ENCODE results near the gene KCNJ6. TPM values are rescaled to one million over a fixed set of nuclear protein-coding genes. Genes with fewer than 3 reads are reported as not detected.

KCNJ6 gene
- polyA plus RNA-seq, 3 donors from 2014 or later, result not detected

DNA sequence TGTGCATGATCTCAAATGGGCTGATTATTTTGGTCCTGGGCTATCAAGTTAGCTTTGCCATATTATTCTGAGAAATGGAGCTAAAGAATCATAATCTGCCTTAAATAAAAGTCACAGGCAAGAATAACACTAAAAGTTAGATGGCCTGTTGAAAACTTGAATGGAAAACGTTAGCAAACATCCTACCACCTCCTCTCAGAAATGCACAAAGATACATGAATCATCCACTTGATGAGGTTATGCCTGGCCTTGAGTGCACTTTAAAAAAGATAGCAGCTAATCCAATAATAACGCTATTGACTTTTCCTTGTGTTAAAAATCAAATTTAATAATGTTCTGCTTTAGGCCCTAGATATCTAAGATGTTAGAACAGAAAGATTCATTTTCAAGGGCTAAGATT lies 108.0 kb downstream of the KCNJ6 start:
- no peak for DNase-seq
- H3K27ac Mint-ChIP-seq, result no peak overlapping the region
- peaks cover 0 to 4% (median 3%) of the 10 kb centered on the region in 3 donors for H3K36me3 Mint-ChIP-seq
- no peaks in the 10 kb centered on the region for H3K4me1 Mint-ChIP-seq
- H3K9me3 Mint-ChIP-seq, result peaks cover 0 to 17% (median 8%) of the 10 kb centered on the region in 6 donors
- no peak overlapping the region for H3K4me3 Mint-ChIP-seq
- H3K27me3 Mint-ChIP-seq (ENCODE audit: low read depth in 3 of 3), result peaks cover 0 to 15% (median 0%) of the 10 kb centered on the region in 3 donors

DNA sequence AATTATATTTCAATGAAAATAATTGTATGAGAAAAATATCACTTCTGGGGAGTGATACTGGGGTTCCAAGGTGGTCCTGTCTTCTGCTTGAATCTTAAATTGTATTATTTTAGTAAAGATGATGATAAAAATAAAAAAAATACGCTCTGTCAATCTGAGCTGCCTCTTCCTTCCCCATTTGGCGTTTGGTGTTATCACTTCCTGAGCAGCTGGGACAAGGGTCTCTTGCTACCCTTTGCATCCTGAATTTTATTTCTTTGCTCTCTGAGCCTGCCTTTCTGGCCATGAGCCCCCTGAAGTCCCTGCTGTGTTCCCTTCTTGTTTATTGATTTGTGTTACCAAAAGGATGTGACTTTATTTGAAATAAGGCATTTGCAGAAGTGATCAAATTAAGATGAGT lies 111.0 kb downstream of the KCNJ6 start:
- Mint-ChIP-seq H3K36me3 (peaks cover 0 to 4% (median 3%) of the 10 kb centered on the region in 3 donors), H3K4me1 (no peaks in the 10 kb centered on the region), H3K27ac (no peak overlapping the region), H3K4me3 (no peak overlapping the region), H3K27me3 (ENCODE audit: low read depth in 3 of 3) (peaks cover 0 to 12% (median 2%) of the 10 kb centered on the region in 3 donors), H3K9me3 (peaks cover 0 to 4% (median 0%) of the 10 kb centered on the region in 6 donors)
- DNase-seq, result no peak

DNA sequence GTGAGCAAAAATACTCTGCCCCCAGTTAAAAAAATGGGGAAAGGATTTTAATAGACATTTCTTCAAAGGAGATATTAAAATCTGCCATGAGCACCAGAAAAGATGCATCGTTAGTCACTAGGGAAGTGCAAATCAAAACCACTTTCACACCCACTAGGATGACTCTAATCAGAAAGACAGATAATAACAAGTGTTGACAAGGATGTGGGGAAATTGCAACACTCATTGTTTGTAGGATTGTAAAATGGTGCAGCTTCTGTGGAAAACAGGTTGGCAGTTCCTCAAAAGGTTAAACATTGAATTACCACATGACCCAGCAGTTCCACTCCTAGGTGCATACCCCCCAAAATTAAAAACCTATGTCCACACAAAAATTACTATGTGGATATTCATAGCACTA lies 112.3 kb downstream of the KCNJ6 start:
- Mint-ChIP-seq H3K36me3 (peaks cover 0 to 4% (median 3%) of the 10 kb centered on the region in 3 donors), H3K27ac (no peak overlapping the region), H3K4me3 (no peak overlapping the region)

DNA sequence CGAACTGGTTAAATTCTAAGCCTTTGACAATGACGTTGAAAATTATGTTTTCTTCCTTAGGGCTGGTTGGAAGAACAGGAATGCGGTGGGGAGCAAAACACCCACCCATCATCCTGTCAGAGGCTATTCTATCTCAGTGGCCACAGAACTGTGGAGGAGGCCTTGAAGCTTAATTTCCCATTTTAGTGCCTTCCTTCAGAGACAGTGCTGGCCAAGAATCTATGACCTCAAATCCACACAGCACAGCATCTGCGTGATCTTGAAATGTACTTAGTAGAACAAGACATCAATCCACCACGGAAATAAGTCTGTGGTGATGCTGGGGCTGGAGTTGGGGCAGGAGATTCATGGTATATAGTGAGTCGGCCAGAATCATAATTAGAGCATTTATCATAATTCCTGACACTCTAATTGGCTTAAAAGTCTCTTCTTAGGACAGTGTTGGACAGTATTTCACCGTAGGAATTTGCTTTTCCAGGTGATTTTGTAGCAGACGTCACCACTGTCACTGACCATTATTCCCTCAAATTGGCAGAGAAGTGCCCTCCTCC lies 113.1 kb downstream of the KCNJ6 start:
- peaks cover 0 to 4% (median 3%) of the 10 kb centered on the region in 3 donors for H3K36me3 Mint-ChIP-seq
- H3K27ac Mint-ChIP-seq, result no peak overlapping the region
- no peaks in the 10 kb centered on the region for H3K4me1 Mint-ChIP-seq
- no peak for DNase-seq
- no peak overlapping the region for H3K4me3 Mint-ChIP-seq
- H3K9me3 Mint-ChIP-seq, result peaks cover 0 to 4% (median 0%) of the 10 kb centered on the region in 6 donors
- peaks cover 0 to 11% (median 2%) of the 10 kb centered on the region in 3 donors for H3K27me3 Mint-ChIP-seq (ENCODE audit: low read depth in 3 of 3)

More for the DNA sequence above, 112.3 kb downstream of the KCNJ6 start:
- no peak for DNase-seq
- H3K9me3 Mint-ChIP-seq, result peaks cover 0 to 4% (median 0%) of the 10 kb centered on the region in 6 donors
- H3K27me3 Mint-ChIP-seq (ENCODE audit: low read depth in 3 of 3), result peaks cover 0 to 11% (median 2%) of the 10 kb centered on the region in 3 donors
- no peaks in the 10 kb centered on the region for H3K4me1 Mint-ChIP-seq

- H3K27me3 Mint-ChIP-seq (ENCODE audit: low read depth in 3 of 3), result peaks cover 2 to 11% (median 4%) of the 10 kb centered on the region in 3 donors
- H3K4me1 Mint-ChIP-seq, result no peaks in the 10 kb centered on the region
- H3K36me3 Mint-ChIP-seq, result peaks cover 0 to 4% (median 3%) of the 10 kb centered on the region in 3 donors
- no peak overlapping the region for H3K4me3 Mint-ChIP-seq
- DNase-seq, result no peak
- no peak overlapping the region for H3K27ac Mint-ChIP-seq
- H3K9me3 Mint-ChIP-seq, result peaks cover 0 to 4% (median 0%) of the 10 kb centered on the region in 6 donors
Observed at GRCh38 chr21:37800456-37801061, 115.7 kb downstream of the KCNJ6 start.

- peaks cover 2 to 8% (median 4%) of the 10 kb centered on the region in 3 donors for H3K27me3 Mint-ChIP-seq (ENCODE audit: low read depth in 3 of 3)
- DNase-seq, result no peak
- H3K36me3 Mint-ChIP-seq, result peaks cover 0 to 4% (median 3%) of the 10 kb centered on the region in 3 donors
- no peak overlapping the region for H3K4me3 Mint-ChIP-seq
- no peak overlapping the region for H3K27ac Mint-ChIP-seq
- peaks cover 0 to 4% (median 0%) of the 10 kb centered on the region in 6 donors for H3K9me3 Mint-ChIP-seq
- H3K4me1 Mint-ChIP-seq, result no peaks in the 10 kb centered on the region
Observed at GRCh38 chr21:37800057-37800455, 116.2 kb downstream of the KCNJ6 start.

DNA sequence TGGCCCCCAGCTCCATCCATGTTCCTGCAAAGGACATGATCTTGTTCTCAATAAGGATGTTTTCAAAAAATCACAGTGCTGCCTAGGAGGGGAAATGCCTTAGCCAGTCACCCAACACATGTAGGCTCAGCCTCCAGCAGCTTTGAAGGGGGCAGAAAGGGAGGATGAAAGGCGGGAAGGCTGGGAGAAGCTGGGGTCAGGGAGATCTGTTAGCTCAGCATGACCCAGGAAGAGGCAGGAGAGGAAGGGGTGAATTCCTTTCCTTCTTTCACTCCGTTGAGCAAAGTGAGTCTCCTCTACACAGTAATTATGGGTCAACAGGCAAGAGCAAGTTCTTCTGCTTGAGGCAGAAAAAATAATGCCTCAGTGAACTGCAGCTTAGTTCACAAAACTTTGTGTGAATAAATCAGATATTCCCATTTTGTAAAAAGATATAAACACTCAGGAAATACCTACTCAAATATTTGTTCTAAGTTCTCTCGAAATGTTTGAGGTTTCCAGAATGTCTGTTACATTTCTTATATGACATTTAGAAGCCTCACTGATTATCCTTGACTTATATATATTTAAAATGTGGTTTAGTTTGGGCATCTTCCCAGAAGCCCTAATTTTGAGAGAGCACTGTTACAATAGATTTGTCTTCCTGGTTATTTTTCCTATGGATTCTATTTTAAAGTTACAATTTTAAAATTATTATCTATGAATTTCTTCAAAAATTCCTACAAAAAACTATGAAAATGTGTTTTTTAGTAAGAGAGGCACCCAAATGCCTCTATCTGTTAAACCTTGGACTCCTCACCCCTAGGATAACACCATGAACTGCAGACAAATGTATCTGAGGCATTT lies 116.8 kb downstream of the KCNJ6 start:
- Mint-ChIP-seq H3K27me3 (ENCODE audit: low read depth in 3 of 3) (peaks cover 3 to 6% (median 4%) of the 10 kb centered on the region in 3 donors), H3K4me3 (no peak overlapping the region), H3K4me1 (no peaks in the 10 kb centered on the region), H3K27ac (no peak overlapping the region), H3K36me3 (peaks cover 0 to under 1% (median 0%) of the 10 kb centered on the region in 3 donors), H3K9me3 (peaks cover 0 to under 1% (median 0%) of the 10 kb centered on the region in 6 donors)
- no peak for DNase-seq

DNA sequence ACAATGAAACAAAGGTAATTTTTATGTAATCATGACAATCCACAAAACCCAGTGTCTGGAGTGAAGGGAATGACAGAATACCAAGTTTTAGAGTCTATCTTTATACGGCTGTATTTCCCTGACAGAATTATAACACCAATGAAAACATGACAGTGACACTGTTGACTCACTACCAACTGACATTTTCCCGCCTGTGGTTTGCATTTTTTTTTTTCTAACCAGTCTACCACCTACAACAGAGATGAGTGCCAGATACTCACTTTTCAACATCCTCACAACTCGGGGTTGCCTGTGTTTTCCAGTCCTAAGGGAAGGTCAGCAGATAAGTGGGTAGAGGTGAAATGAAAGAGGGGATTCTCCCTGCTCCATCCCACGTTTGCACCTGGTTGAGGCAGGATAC lies 118.9 kb downstream of the KCNJ6 start:
- Mint-ChIP-seq H3K9me3 (no peaks in the 10 kb centered on the region), H3K4me3 (no peak overlapping the region), H3K4me1 (no peaks in the 10 kb centered on the region), H3K36me3 (no peaks in the 10 kb centered on the region), H3K27me3 (ENCODE audit: low read depth in 3 of 3) (peaks cover 4 to 5% (median 4%) of the 10 kb centered on the region in 3 donors), H3K27ac (no peak overlapping the region)
- DNase-seq, result no peak

DNA sequence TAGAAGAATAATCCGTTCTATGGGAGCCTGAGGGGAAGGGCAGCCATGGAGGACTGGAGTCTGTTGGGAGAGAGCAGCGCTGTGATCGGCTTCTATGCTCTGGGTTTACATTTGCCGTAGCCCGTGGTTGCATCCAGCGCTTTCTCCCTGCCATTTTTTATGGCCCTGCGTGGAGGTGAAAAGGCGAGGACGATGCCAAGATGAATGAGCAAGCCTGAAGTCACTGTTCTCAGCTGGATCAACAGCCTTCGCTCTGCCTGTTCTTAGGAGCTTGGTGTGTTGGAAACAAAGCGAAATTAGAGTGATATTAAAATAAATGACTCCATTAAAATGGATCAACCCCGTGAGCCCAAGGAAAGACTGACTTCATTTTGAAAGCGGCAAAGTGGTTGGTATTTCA lies 120.2 kb downstream of the KCNJ6 start:
- H3K27ac Mint-ChIP-seq, result no peak overlapping the region
- no peaks in the 10 kb centered on the region for H3K4me1 Mint-ChIP-seq
- H3K9me3 Mint-ChIP-seq, result no peaks in the 10 kb centered on the region
- no peak overlapping the region for H3K4me3 Mint-ChIP-seq
- H3K27me3 Mint-ChIP-seq (ENCODE audit: low read depth in 3 of 3), result peaks cover 3 to 4% (median 4%) of the 10 kb centered on the region in 3 donors
- no peak for DNase-seq
- no peaks in the 10 kb centered on the region for H3K36me3 Mint-ChIP-seq

DNA sequence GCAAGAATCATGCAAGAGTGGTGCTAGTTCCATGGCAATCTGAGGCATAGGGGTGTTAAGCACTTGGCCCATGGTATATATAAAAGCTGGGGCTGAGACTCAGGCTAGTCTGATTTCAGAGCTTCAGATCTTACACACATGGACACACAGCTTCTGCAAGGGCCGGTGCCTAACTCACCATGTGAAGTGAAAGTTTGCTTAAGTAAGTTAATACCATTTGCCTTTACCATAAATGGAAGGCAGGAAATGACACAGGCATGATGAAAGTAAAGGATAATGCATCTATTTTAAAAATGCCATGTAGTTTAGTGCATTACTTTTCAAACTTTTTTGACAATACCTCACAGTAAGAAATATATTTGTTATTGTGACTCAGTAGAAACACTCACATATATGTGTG lies 122.6 kb downstream of the KCNJ6 start:
- no peaks in the 10 kb centered on the region for H3K4me1 Mint-ChIP-seq
- peaks cover 0 to 4% (median 2%) of the 10 kb centered on the region in 3 donors for H3K27me3 Mint-ChIP-seq (ENCODE audit: low read depth in 3 of 3)
- no peak overlapping the region for H3K27ac Mint-ChIP-seq
- H3K4me3 Mint-ChIP-seq, result no peak overlapping the region
- no peaks in the 10 kb centered on the region for H3K36me3 Mint-ChIP-seq
- no peak for DNase-seq
- H3K9me3 Mint-ChIP-seq, result no peaks in the 10 kb centered on the region

DNA sequence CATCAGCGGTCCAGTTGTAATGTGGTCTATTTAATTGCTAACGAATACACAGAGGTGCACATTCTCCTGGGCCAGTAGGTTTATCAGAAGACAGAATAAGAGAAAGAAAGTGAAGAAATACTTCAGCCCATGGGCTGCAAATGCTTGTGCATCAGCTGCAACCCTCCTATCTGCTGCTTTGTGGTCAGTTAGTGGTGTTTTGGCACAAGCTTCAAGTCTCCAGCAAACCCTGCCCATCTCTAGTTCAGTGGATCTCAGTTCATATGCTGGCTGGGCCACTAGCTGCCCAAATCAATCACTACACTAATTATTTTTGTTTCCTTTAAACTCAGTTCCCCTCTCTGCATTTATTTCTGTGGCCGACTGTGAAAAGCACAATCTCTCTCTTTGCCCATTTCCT lies 124.2 kb downstream of the KCNJ6 start:
- H3K4me1 Mint-ChIP-seq, result no peaks in the 10 kb centered on the region
- no peaks in the 10 kb centered on the region for H3K36me3 Mint-ChIP-seq
- no peak for DNase-seq
- peaks cover 0 to 4% (median 2%) of the 10 kb centered on the region in 3 donors for H3K27me3 Mint-ChIP-seq (ENCODE audit: low read depth in 3 of 3)
- H3K4me3 Mint-ChIP-seq, result no peak overlapping the region
- no peaks in the 10 kb centered on the region for H3K9me3 Mint-ChIP-seq
- no peak overlapping the region for H3K27ac Mint-ChIP-seq

DNA sequence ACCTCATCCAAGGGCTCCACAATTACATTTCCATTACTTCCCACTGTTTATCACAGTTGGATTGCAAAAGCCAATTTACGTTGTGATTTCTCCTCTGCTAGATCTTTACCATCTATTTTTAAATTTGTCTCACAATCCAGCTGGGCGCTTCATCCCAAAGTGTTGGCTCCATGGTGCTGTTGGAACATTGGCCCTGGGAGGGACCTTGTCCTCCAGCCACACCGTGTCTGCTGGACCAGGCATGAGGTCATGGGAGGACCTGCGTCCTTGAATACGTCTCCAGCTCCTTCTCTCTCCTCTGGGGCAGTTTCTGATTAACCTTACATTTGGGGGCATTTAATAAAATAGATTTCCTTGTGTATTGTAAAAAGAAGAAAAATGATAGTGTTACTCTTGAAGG lies 125.4 kb downstream of the KCNJ6 start:
- Mint-ChIP-seq H3K27me3 (ENCODE audit: low read depth in 3 of 3) (peaks cover 0 to 2% (median 2%) of the 10 kb centered on the region in 3 donors), H3K27ac (no peak overlapping the region), H3K4me3 (no peak overlapping the region), H3K4me1 (no peaks in the 10 kb centered on the region), H3K36me3 (no peaks in the 10 kb centered on the region), H3K9me3 (no peaks in the 10 kb centered on the region)
- DNase-seq, result no peak

DNA sequence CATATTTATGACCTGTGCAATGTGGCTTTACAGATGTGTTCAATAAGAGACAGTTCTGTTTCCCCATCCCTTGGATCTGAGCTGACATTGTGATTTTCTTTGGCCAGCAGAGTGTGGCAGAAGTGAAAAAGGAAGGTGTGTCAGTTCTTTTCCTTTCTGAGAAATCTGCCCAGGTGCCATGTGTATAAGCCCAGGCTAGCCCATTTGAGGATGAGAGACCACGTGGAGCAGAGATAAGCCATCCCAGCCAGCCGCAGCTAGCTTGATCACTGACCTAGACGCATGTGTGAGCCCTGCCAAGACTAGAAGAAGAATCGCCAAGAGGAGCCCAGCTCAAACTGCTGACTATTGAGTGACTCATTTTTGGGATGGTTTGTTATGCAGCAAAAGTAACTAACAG lies 127.8 kb downstream of the KCNJ6 start:
- Mint-ChIP-seq H3K4me3 (no peak overlapping the region), H3K27ac (no peak overlapping the region), H3K4me1 (no peaks in the 10 kb centered on the region), H3K9me3 (no peaks in the 10 kb centered on the region), H3K27me3 (ENCODE audit: low read depth in 3 of 3) (no peaks in the 10 kb centered on the region), H3K36me3 (no peaks in the 10 kb centered on the region)
- DNase-seq, result no peak

DNA sequence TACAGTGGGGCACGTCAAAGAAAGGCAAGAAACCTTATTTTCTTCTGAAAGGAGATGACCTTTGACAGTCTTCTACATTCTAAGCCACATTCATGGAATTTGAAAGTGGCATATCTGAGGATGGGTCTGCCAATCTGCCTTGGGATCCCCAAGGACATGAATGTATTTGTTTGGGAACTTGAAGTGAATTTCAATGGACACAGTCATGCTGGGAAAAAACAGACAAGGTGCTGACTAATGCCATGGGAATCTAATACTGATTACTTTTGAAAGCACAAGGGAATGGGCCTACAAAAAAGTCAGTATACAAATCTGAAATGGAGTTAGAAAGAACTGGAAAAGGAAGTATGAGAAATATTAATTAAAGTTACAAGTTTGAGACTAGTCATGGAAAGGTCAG lies 128.8 kb downstream of the KCNJ6 start:
- Mint-ChIP-seq H3K27ac (no peak overlapping the region), H3K9me3 (peaks cover 0 to 1% (median 0%) of the 10 kb centered on the region in 6 donors), H3K27me3 (ENCODE audit: low read depth in 3 of 3) (no peaks in the 10 kb centered on the region), H3K4me3 (no peak overlapping the region), H3K4me1 (no peaks in the 10 kb centered on the region), H3K36me3 (no peaks in the 10 kb centered on the region)
- DNase-seq, result no peak
